Keratinocyte (primary cell): Measurements from ENCODE around the gene AFDN.

Experiments used
- EZH2 ChIP-seq: IDR thresholded peaks from one replicate; pipeline ENCODE4 v1.6.1; 2012; ENCODE audit warnings: inconsistent platforms, mild to moderate bottlenecking, low read length, moderate library complexity
- TF ChIP-seq, protein P1 (sequence below), 3 experiments: IDR thresholded peaks in 1 of 3; conservative IDR thresholded peaks in 1 of 3; optimal IDR thresholded peaks in 1 of 3; 2 replicates in 2 of 3; 3 replicates in 1 of 3; pipeline versions ENCODE3 to v1.5.1; 2011; ENCODE audit warnings: low read length in 3 of 3, mild to moderate bottlenecking in 3 of 3, moderate library complexity in 2 of 3, control low read depth in 1 of 3, inconsistent platforms in 1 of 3; ENCODE audit not compliant: insufficient read depth in 2 of 3; ENCODE audit errors: extremely low read depth in 1 of 3

DNA sequence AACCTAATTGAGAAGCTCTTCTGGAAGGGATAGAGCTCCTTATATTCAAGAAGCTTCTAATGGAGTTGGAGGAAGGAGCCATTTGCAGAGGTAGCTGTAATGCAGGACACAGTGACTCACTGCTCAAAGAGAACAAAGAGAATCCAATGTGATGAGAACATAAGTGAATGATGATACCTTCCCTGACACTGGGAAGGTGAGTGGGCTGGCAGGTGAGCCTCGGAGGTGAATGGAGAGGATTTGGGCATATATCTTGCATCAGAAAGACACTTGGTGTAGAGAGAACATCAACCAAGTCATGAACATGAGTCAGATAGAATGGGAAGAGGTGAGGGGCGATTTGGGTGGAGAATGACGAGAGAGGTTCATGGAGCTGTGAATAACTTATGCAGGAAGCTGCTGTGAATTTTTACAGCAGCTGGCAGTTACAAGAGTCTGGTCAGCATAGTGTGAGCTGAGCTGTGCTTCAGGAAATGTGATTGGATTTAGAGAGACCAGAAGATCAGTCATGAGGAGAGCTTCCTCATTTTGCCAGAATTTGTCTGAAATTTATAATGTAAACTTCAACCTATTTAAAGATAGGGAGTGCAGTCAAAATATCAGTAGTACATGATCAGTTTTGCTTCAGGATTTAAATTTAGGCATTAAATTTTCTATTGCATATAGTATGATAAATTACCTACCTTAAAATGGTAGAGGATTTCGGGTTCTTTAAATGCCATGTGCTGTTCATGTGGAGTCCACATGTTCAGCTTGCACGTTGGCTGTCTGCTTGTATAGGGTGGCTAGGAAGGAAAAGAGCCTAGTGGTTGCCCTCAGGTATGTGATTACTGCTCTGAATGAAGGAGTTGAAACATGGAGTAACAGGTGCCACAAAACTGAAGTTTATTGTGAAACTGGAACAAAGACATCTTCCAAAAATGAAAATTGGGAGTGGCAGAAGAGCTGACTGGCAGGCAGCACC is 111.5 kb downstream of the AFDN start:
- TF ChIP-seq, protein P1, sequence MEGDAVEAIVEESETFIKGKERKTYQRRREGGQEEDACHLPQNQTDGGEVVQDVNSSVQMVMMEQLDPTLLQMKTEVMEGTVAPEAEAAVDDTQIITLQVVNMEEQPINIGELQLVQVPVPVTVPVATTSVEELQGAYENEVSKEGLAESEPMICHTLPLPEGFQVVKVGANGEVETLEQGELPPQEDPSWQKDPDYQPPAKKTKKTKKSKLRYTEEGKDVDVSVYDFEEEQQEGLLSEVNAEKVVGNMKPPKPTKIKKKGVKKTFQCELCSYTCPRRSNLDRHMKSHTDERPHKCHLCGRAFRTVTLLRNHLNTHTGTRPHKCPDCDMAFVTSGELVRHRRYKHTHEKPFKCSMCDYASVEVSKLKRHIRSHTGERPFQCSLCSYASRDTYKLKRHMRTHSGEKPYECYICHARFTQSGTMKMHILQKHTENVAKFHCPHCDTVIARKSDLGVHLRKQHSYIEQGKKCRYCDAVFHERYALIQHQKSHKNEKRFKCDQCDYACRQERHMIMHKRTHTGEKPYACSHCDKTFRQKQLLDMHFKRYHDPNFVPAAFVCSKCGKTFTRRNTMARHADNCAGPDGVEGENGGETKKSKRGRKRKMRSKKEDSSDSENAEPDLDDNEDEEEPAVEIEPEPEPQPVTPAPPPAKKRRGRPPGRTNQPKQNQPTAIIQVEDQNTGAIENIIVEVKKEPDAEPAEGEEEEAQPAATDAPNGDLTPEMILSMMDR (optimal IDR thresholded peaks at IDR 0.05 in 1 of 3, IDR thresholded peaks at IDR 0.05 in 1 of 3, conservative IDR thresholded peaks at IDR 0.05 in 1 of 3; ENCODE audit: extremely low read depth in 1 of 3, insufficient read depth in 2 of 3, low read length in 3 of 3): no peak
- no peak for TF ChIP-seq EZH2
